ENCODE results near the gene PHETA2. TPM values are rescaled to one million over a fixed set of nuclear protein-coding genes. Genes with fewer than 3 reads are reported as not detected.
"Not testable (repeated sequence)": the region's sequence is repeated elsewhere in the genome, so short reads cannot be mapped to it uniquely, and the experiment has no call there.

The PHETA2 gene
- total RNA-seq, 1 experiment from 2014 or later = 11.5 TPM

DNA sequence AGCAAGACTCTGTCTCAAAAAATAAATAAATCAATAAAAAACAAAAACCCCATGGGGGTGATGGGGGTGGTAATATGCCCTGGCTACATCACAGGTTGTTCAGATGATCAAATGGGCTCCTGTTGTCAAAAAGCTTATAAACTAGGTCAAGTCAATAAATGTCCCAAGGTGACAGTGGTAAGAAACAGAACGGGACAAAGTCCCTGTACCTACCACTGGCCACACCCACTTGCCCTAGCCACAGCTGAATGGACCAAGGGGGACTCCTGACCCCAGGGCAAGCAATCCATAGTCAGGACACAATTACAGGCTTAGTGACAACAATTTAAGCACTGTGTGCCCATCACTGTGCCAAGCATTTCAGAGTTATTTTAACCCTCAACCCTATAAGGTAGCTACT, 9.4 kb upstream of the PHETA2 start:
- Histone ChIP-seq H3K27me3 (ENCODE audit: control insufficient read depth, insufficient read depth, low read length) (no peaks in the 10 kb centered on the region), H3K36me3 (replicated peaks; ENCODE audit: control insufficient read depth, insufficient read depth, low read length) (peaks cover 13% of the 10 kb centered on the region), H3K4me3 (ENCODE audit: insufficient read depth, low read depth, low read length) (no peak overlapping the region)
- no peak for DNase-seq

DNA sequence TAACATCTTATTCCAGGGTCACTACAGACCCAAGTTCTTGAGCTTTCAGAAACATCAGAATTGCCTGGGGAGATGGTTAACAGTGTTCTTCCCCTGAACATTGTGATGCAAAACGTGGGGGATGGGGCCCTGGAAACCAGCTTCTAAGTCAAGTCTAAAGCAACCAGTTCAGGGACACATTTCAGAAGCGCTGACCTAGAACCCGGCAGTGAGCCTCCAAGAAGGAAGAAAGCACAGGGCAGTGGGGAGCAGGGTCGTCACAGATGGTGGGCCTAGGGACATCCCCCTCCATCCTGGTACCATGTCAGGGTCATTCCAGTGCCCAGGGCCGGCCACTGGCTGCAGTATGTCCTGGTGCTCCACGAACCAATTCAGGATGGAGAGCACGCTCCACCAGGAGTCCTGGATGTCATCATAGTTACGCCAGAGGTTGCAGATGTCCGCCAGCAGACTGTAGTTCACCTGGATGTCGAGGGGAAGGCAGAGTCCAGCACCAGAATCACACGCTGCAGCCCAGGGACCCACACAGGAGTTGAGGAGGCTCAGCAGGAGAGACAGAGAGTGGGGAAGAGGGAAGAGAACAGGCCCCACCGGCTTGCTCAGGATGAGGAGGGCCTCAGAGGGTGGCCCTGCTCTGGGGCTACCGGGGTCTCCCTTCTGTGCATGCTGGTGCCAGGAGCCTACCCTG, 8.5 kb upstream of the PHETA2 start:
- peaks cover 8% of the 10 kb centered on the region for H3K36me3 ChIP-seq (replicated peaks; ENCODE audit: control insufficient read depth, insufficient read depth, low read length)
- H3K4me3 ChIP-seq (ENCODE audit: insufficient read depth, low read depth, low read length) = no peak overlapping the region
- DNase-seq = peak; percentile 68
- H3K27me3 ChIP-seq (ENCODE audit: control insufficient read depth, insufficient read depth, low read length) = no peaks in the 10 kb centered on the region; the same call in 1 of the 2 replicates

- Histone ChIP-seq H3K36me3 (replicated peaks; ENCODE audit: control insufficient read depth, insufficient read depth, low read length) (peaks cover 7% of the 10 kb centered on the region), H3K4me3 (ENCODE audit: insufficient read depth, low read depth, low read length) (no peak overlapping the region), H3K27me3 (ENCODE audit: control insufficient read depth, insufficient read depth, low read length) (no peaks in the 10 kb centered on the region; the same call in 1 of the 2 replicates)
- no peak for DNase-seq
Observed at GRCh38 chr22:42066126-42066761, 7.8 kb upstream of the PHETA2 start.

- H3K4me3 ChIP-seq (ENCODE audit: insufficient read depth, low read depth, low read length) = no peak overlapping the region
- no peak for DNase-seq
- H3K36me3 ChIP-seq (replicated peaks; ENCODE audit: control insufficient read depth, insufficient read depth, low read length) = peaks cover 4% of the 10 kb centered on the region
- no peaks in the 10 kb centered on the region; the same call in 1 of the 2 replicates for H3K27me3 ChIP-seq (ENCODE audit: control insufficient read depth, insufficient read depth, low read length)
Observed at GRCh38 chr22:42066937-42067336, 7.1 kb upstream of the PHETA2 start.

GRCh38 chr22:42067671-42068251, 6.3 kb upstream of the PHETA2 start:
- Histone ChIP-seq H3K4me3 (ENCODE audit: insufficient read depth, low read depth, low read length) (no peak overlapping the region), H3K27me3 (ENCODE audit: control insufficient read depth, insufficient read depth, low read length) (no peaks in the 10 kb centered on the region; the same call in 1 of the 2 replicates), H3K36me3 (replicated peaks; ENCODE audit: control insufficient read depth, insufficient read depth, low read length) (peaks cover 4% of the 10 kb centered on the region)
- no peak for DNase-seq

- Histone ChIP-seq H3K4me3 (ENCODE audit: insufficient read depth, low read depth, low read length) (no peak overlapping the region), H3K36me3 (replicated peaks; ENCODE audit: control insufficient read depth, insufficient read depth, low read length) (peaks cover 4% of the 10 kb centered on the region), H3K27me3 (ENCODE audit: control insufficient read depth, insufficient read depth, low read length) (peaks cover 2% of the 10 kb centered on the region)
- DNase-seq = no peak
Observed at GRCh38 chr22:42068291-42068690, 5.8 kb upstream of the PHETA2 start.

DNA sequence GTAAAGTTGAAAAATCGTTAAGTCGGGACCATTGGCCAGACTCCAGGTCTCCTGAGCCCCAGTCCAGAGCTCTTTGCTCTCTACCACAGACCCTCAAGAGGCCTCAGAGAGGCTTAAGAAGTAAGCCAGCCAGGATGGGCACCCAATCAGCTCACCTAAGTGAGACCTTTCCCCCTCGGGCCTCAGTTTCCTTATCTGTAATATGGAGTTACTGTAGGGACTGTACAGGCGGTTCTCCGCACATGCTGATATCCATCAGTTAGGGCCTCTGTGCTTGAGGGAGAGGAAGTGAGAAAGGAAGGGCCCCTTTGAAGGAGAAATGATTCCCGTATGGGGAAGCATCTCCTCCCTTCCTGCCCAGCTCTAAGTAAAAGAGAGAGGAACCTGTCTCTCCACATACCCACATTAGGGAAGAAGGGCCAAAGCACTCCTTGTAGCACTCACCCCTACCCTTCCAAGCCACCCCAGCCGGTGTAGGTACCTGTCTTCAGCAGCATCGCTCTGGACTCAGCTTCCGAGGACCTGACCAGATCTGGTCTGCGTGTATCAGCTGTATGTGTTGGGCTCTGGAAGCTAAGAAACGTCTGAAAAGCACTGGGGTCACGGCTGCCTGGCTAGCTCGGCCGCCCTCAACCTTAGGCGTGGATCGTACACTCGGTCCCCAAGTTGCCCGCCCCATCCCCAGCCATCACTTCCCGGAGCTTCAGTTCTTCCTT, 4.1 kb upstream of the PHETA2 start:
- H3K27me3 ChIP-seq (ENCODE audit: control insufficient read depth, insufficient read depth, low read length) = peaks cover 12% of the 10 kb centered on the region
- H3K4me3 ChIP-seq (ENCODE audit: insufficient read depth, low read depth, low read length) = peak overlapping the region; percentile 65
- no peak for DNase-seq
- peaks cover 4% of the 10 kb centered on the region for H3K36me3 ChIP-seq (replicated peaks; ENCODE audit: control insufficient read depth, insufficient read depth, low read length)

DNA sequence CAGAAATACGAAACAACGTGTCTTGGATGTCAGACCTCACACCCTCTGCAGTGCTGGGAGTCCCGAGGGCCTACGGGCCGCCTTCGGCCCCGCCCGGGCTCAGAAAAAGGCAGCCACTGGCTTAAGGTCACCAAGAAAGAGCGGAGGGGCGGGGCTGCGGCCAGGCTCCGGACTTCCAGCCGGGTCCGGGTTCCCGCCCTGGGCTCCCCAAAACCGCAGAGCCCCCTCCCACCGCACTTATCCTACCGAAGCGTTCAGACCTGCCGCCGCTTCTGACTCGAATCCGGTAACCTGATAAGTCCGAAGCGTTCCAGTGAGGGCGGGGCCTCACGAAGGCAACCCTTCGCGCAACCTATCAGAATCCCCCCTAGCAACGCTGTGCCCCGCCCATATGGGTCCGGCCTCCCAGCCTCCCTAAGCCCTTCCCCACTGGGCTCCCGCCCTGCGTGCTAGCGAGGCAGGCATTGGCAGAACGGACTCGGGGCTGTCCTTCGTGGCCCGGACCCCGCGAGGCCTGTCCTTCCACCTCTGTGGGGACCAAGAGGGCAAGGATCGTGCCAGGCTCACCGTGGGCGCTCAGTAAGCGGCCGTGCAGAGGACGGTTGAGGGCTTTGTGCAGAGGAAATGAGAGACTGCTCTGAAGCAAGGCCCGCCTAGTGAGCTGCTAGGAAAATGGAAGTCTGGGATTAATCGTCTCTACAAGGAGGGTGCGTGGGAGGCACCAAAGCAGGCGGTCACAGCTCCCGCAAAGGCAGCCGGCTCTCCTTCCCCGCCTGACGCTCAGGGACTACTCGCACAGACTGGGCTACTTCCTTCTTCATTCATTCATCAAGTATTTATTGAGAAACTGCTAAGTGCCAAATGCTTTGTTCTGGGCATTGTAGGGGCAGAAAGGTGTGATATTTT, 3.3 kb upstream of the PHETA2 start, which contains the start of gene NAGA:
Gene NAGA, minus strand, starts transcription at position 296 of the 906 bp plus-strand sequence. CDS start 515 bp downstream, outside the sequence.
- Histone ChIP-seq H3K36me3 (replicated peaks; ENCODE audit: control insufficient read depth, insufficient read depth, low read length) (peaks cover 4% of the 10 kb centered on the region), H3K4me3 (ENCODE audit: insufficient read depth, low read depth, low read length) (peak within 1 kb of the TSS; percentile 65), H3K27me3 (ENCODE audit: control insufficient read depth, insufficient read depth, low read length) (peaks cover 12% of the 10 kb centered on the region)
- DNase-seq = peak; percentile 99

- DNase-seq; H3K36me3 ChIP-seq (replicated peaks; ENCODE audit: control insufficient read depth, insufficient read depth, low read length); H3K4me3 ChIP-seq (ENCODE audit: insufficient read depth, low read depth, low read length): not testable (repeated sequence)
- peaks cover 12% of the 10 kb centered on the region for H3K27me3 ChIP-seq (ENCODE audit: control insufficient read depth, insufficient read depth, low read length)
Observed at GRCh38 chr22:42071508-42071907, 2.5 kb upstream of the PHETA2 start.

GRCh38 chr22:42072606-42073330, 1.3 kb upstream of the PHETA2 start:
- DNase-seq = no peak
- H3K4me3 ChIP-seq (ENCODE audit: insufficient read depth, low read depth, low read length) = no peak overlapping the region
- peaks cover 4% of the 10 kb centered on the region for H3K36me3 ChIP-seq (replicated peaks; ENCODE audit: control insufficient read depth, insufficient read depth, low read length)
- H3K27me3 ChIP-seq (ENCODE audit: control insufficient read depth, insufficient read depth, low read length) = peaks cover 12% of the 10 kb centered on the region

DNA sequence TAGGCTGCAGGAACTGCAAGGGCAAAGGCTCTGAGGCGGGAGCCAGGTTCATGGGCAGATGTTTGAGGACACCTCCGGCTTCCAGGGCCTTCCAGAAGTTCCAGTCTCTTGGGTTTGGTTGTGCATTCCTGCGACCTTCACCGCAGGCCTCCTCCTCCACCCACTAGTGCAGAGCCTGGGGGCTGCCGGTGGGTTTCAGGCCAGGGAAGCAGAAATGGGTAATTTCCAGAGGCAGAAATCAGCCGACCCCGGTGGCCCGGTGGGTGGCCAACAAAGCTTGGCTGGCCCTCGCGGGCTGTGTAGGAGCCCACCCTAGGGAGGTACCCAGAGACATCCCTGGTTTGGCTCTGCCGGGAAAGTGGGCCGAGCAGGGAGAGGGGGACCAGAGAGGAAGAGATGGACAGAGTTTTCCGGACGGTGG, 417 bp upstream of the PHETA2 start:
- Histone ChIP-seq H3K27me3 (ENCODE audit: control insufficient read depth, insufficient read depth, low read length) (peaks cover 12% of the 10 kb centered on the region), H3K36me3 (replicated peaks; ENCODE audit: control insufficient read depth, insufficient read depth, low read length) (peaks cover 1% of the 10 kb centered on the region), H3K4me3 (ENCODE audit: insufficient read depth, low read depth, low read length) (peak overlapping the region; percentile 59)
- peak; percentile 60 for DNase-seq

DNA sequence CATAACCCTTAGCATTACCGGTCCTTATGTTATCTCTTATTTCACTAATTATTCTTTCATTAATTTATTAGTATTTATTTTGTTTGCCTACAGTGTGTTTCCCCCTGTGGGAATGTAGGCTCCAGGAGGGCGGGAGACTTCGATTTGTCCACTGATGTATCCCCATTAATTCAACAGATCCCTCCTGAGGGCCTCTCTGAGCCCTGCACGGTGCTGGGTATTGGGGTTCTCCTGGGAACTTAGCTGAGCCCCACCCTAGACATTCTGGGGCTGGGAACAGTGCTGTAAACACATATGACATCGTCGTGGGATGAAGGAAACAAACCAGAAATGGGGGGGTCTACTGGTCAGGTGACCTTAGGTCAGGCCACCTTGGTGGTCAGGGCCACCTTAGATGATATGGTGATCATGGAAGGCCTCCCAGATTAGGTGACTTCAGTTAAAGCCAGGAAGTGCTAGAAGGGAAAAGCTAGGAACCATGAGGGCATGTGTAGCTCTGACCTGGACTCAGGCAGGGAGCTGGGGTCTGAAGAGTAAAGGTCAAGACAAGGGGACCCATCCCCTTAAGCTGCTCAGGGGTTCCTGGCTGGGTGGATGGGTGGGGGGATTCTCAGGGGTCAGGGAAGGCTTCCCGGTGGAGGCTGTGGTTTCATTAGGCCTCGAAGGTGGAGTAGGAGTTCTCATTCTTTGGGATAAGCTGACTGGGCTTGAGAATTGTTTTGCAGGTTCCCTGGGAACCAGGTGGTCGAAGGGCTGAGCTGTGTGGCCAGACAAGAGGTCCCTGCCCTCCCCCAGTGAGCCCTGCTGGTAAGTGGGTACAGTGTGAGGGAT, 1.0 kb downstream of the PHETA2 start:
- Histone ChIP-seq H3K36me3 (replicated peaks; ENCODE audit: control insufficient read depth, insufficient read depth, low read length) (peaks cover 1% of the 10 kb centered on the region), H3K27me3 (ENCODE audit: control insufficient read depth, insufficient read depth, low read length) (peaks cover 12% of the 10 kb centered on the region), H3K4me3 (ENCODE audit: insufficient read depth, low read depth, low read length) (no peak overlapping the region)
- no peak for DNase-seq

Data from H7 (cell line).